Loucy (cell line): Measurements from ENCODE around the gene EPAS1.

Experiments used
- EZH2phosphoT487 ChIP-seq: fragments of 200-600 bp; IDR thresholded peaks from 2 replicates; pipeline ENCODE4 v1.6.1; 2018; ENCODE audit warnings: antibody characterized with exemption, mild to moderate bottlenecking, moderate library complexity, borderline replicate concordance
- TF ChIP-seq, protein P1 (sequence below): fragments of 200-600 bp; sonication (generic); conservative IDR thresholded peaks from 2 replicates; pipeline ENCODE4 v1.5.1; 2014; ENCODE audit warnings: mild to moderate bottlenecking, antibody characterized with exemption, low read length

DNA sequence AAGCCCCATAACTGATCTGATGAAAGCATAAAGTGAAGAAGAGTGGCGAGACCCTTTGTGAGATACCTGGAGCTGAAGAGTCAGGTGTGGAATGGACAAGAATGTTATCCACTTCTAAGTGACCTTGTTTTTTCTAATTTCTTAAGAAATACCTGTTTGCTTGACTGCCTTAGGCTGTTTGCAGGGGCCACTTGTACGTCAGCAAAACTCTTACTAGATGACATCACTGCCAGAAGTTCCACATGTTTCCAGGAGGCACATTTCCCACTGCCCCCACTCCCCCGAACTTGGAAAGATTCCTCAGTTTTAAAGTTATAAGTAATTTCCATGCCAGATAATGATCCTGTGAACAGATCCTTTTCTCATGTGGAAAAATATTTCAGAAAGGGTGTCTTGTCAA lies 8.0 kb downstream of the EPAS1 start:
- TF ChIP-seq, protein P1, sequence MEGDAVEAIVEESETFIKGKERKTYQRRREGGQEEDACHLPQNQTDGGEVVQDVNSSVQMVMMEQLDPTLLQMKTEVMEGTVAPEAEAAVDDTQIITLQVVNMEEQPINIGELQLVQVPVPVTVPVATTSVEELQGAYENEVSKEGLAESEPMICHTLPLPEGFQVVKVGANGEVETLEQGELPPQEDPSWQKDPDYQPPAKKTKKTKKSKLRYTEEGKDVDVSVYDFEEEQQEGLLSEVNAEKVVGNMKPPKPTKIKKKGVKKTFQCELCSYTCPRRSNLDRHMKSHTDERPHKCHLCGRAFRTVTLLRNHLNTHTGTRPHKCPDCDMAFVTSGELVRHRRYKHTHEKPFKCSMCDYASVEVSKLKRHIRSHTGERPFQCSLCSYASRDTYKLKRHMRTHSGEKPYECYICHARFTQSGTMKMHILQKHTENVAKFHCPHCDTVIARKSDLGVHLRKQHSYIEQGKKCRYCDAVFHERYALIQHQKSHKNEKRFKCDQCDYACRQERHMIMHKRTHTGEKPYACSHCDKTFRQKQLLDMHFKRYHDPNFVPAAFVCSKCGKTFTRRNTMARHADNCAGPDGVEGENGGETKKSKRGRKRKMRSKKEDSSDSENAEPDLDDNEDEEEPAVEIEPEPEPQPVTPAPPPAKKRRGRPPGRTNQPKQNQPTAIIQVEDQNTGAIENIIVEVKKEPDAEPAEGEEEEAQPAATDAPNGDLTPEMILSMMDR, result no peak
- TF ChIP-seq EZH2phosphoT487, result no peak
